Measurements from ENCODE around the gene PPM1F. TPM values are rescaled to one million over a fixed set of nuclear protein-coding genes. Genes with fewer than 3 reads are reported as not detected.

Gene PPM1F
- total and polyA plus RNA-seq, 10 donors = 13.6 to 103 (median 76.4) TPM

DNA sequence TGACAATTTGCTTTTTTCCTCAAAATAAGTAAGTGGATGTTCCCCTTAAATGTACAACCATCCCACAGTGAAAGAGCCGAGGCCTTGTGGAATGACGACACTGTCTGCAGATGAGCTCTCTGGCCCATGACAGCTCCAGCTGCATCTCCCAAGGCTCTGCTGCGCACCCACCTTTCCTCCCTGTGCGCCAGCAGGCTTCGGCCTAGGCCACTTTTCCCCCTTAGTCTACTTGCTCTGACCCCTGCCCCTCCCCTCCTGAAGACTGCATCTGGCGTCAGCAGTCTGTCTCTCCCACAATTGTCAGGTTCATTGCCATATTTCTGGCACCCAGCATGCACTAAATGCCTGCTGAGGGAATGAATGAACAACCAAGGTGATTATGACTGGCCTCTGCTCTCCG, 27.9 kb upstream of the PPM1F start:
- Histone ChIP-seq H3K4me3 (no peak overlapping the region), H3K36me3 (peaks cover 0 to 26% (median 3%) of the 10 kb centered on the region in 6 donors), H3K27me3 (replicated peaks in 1 of 7) (no peaks in the 10 kb centered on the region), H3K4me1 (peaks cover 17 to 53% (median 41%) of the 10 kb centered on the region in 6 donors), H3K9me3 (no peaks in the 10 kb centered on the region), H3K27ac (no peak overlapping the region)
- peak; percentile 36 for DNase-seq
- intact Hi-C loops (cut with DNase I; ENCODE audit: low total_unique reads) = no loop called here
- TF ChIP-seq POLR2A (IDR thresholded peaks at IDR 0.05) = no peak
- 69 to 84% (median 81%) methylated on average over 7 of the region's 7 CpGs for WGBS, 5 donors

DNA sequence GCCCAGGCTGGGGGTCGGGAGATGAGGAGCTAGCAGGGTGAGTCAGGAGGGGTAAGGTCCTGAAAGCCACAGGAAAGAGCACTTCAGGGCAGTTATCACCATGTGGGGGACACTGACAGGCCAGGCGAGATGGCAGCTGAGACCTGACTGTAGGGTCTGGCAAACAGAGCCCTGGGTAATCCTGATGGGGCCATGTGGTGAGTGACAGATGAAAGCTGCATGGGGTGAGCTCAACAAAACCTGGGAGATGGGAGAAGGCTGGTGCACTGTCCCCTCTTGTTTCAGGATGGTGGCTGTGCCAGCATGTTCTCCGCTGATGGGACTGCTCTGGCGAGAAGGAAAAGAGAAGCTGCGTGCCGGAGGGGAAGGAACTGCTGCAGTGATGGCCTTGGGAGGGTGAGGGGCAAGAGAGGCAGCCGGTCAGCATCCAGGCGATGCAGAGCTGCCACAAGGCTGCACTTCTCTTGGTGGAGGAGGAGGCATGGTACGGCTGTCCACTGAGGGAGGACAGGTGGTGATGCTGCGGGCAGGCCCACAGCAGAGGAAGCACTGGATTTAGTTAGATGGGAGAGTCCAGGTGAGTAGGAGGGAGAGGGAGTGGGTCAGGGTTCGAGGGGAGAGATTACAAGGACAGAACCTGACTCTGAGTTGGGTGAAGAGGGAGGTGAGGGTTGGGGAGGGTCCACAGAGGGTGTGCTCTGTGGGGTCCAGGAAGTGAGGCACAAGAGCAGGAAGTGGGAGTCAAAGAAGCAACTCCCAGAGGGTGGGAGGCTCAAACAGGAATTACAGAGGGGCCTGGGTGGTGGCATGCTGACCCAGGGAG, 26.1 kb upstream of the PPM1F start:
- peak overlapping the region in 1 of 8 donors; percentile 29 for H3K27ac ChIP-seq
- peaks cover 17 to 53% (median 41%) of the 10 kb centered on the region in 6 donors for H3K4me1 ChIP-seq
- peaks cover 0 to 44% (median 20%) of the 10 kb centered on the region in 6 donors for H3K36me3 ChIP-seq
- no peak overlapping the region for H3K4me3 ChIP-seq
- intact Hi-C loops (cut with DNase I; ENCODE audit: low total_unique reads) = no loop called here
- peak; percentile 54 for DNase-seq
- WGBS, 5 donors = 61 to 72% (median 68%) methylated on average over 11 of the region's 11 CpGs
- H3K9me3 ChIP-seq = no peaks in the 10 kb centered on the region
- no peaks in the 10 kb centered on the region for H3K27me3 ChIP-seq (replicated peaks in 1 of 7)
- TF ChIP-seq, protein P1, sequence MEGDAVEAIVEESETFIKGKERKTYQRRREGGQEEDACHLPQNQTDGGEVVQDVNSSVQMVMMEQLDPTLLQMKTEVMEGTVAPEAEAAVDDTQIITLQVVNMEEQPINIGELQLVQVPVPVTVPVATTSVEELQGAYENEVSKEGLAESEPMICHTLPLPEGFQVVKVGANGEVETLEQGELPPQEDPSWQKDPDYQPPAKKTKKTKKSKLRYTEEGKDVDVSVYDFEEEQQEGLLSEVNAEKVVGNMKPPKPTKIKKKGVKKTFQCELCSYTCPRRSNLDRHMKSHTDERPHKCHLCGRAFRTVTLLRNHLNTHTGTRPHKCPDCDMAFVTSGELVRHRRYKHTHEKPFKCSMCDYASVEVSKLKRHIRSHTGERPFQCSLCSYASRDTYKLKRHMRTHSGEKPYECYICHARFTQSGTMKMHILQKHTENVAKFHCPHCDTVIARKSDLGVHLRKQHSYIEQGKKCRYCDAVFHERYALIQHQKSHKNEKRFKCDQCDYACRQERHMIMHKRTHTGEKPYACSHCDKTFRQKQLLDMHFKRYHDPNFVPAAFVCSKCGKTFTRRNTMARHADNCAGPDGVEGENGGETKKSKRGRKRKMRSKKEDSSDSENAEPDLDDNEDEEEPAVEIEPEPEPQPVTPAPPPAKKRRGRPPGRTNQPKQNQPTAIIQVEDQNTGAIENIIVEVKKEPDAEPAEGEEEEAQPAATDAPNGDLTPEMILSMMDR (IDR thresholded peaks at IDR 0.05 in 8 of 11, conservative IDR thresholded peaks at IDR 0.05 in 3 of 11) = no peak
- TF ChIP-seq POLR2AphosphoS5 (IDR thresholded peaks at IDR 0.05) = peak in 1 of 3 donors; percentile 34

DNA sequence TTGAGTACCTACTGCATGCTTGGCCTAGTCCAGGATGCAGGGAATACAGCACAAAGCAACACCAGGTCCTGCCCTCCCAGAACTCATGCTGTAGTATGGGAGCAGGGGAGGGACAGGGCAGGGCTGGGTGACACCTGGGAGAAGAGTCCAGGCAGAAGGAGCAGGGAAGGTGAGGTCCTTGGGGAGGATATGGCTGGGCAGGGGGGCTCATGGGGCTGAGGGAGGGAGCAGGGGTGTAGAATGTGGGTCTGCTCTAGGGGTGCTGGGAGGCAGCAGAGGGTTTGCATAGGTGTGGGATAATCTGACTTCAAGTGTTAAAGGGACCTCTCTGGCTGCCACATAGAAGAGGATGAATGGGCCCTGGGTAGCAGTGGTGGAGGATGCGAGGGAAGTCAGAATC, 25.2 kb upstream of the PPM1F start:
- H3K27ac ChIP-seq = no peak overlapping the region
- peaks cover 14 to 46% (median 35%) of the 10 kb centered on the region in 6 donors for H3K4me1 ChIP-seq
- DNase-seq = peak; percentile 44
- intact Hi-C loops (cut with DNase I; ENCODE audit: low total_unique reads) = no loop called here
- no peak overlapping the region for H3K4me3 ChIP-seq
- WGBS, 5 donors = 92 to 100% (median 93%) methylated on average over 1 of the region's 1 CpG
- H3K36me3 ChIP-seq = peaks cover 0 to 54% (median 30%) of the 10 kb centered on the region in 6 donors
- no peaks in the 10 kb centered on the region for H3K9me3 ChIP-seq
- H3K27me3 ChIP-seq (replicated peaks in 1 of 7) = no peaks in the 10 kb centered on the region
- TF ChIP-seq, protein P1 (IDR thresholded peaks at IDR 0.05 in 8 of 11, conservative IDR thresholded peaks at IDR 0.05 in 3 of 11) = no peak
- TF ChIP-seq POLR2A (IDR thresholded peaks at IDR 0.05) (no peak), POLR2AphosphoS5 (IDR thresholded peaks at IDR 0.05) (no peak)

DNA sequence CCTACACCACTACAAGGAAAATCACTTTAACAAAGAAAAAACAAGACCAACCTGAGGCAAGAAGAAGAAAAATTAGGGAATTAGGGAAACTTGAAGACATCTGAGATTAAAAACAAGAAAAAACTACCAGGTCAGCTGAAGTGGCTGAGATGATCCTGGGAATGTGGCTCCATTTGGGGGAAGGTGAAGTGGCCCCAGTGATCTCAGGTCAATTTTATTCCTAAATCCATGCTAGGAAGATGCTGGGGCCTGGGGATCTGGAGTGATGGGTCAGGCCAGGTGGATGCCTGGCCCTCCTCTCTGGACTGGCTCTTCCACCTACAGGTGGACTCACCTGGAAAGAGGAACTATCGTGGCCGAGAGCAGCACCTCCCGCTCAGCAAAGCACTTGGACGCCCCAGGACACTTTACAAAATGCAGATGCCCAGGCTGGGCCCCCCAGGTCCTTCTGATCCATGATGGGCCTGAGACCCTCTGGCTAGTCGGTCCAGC, 23.3 kb upstream of the PPM1F start:
- peaks cover 0 to 71% (median 49%) of the 10 kb centered on the region in 6 donors for H3K36me3 ChIP-seq
- H3K27ac ChIP-seq = no peak overlapping the region
- TF ChIP-seq POLR2A (IDR thresholded peaks at IDR 0.05) = no peak
- TF ChIP-seq, protein P1 (IDR thresholded peaks at IDR 0.05 in 8 of 11, conservative IDR thresholded peaks at IDR 0.05 in 3 of 11) = no peak
- H3K27me3 ChIP-seq (replicated peaks in 1 of 7) = no peaks in the 10 kb centered on the region
- no peak overlapping the region for H3K4me3 ChIP-seq
- peaks cover 0 to 33% (median 20%) of the 10 kb centered on the region in 6 donors for H3K4me1 ChIP-seq
- 87 to 100% (median 95%) methylated on average over 1 to 5 of the region's 5 CpGs for WGBS, 5 donors
- no peaks in the 10 kb centered on the region for H3K9me3 ChIP-seq
- intact Hi-C loops (cut with DNase I; ENCODE audit: low total_unique reads) = no loop called here
- no peak for DNase-seq
